ENCODE results near the gene C18orf54.

GRCh38 chr18:54392543-54393023 lies 34.9 kb downstream of the C18orf54 start:
- no peak for TF ChIP-seq POLR2A (IDR thresholded peaks at IDR 0.05)
- TF ChIP-seq CTCF (IDR thresholded peaks at IDR 0.05), result peak in 2 of 3 experiments; percentile 8 to 44
- TF ChIP-seq POLR2AphosphoS5 (IDR thresholded peaks at IDR 0.05; ENCODE audit: insufficient read depth in 1 of 2, low read depth in 1 of 2), result no peak
